Activated naive CD8-positive, alpha-beta T cell treated with anti-CD3 and anti-CD28 coated beads, Interleukin-2, amount 50 U/mL, for 16 hours (primary cell): ENCODE data around the gene KCNH1.

ENCODE experiments used
- DNase-seq: peaks from one replicate; pipeline ENCODE4 v3.0.0-alpha.2; 2020; ENCODE audit warnings: low read depth, low spot score

The KCNH1 gene

GRCh38 chr1:210866532-210866931 is 267.4 kb downstream of the KCNH1 start:
- no peak for DNase-seq

GRCh38 chr1:210857705-210858104 is 276.2 kb downstream of the KCNH1 start:
- no peak for DNase-seq

- no peak for DNase-seq
Measured at GRCh38 chr1:210857146-210857663, 276.7 kb downstream of the KCNH1 start.

GRCh38 chr1:210855440-210855839 is 278.5 kb downstream of the KCNH1 start:
- no peak for DNase-seq

- no peak for DNase-seq
Measured at GRCh38 chr1:210853276-210853675, 280.7 kb downstream of the KCNH1 start.

GRCh38 chr1:210850556-210850955 is 283.4 kb downstream of the KCNH1 start:
- DNase-seq: no peak

- no peak for DNase-seq
Measured at GRCh38 chr1:210848474-210848873, 285.5 kb downstream of the KCNH1 start.

- DNase-seq: no peak
Measured at GRCh38 chr1:210841926-210842625, 291.9 kb downstream of the KCNH1 start.

GRCh38 chr1:210830034-210831028 is 303.6 kb downstream of the KCNH1 start:
- no peak for DNase-seq

- no peak for DNase-seq
Measured at GRCh38 chr1:210828996-210829596, 304.9 kb downstream of the KCNH1 start.

- DNase-seq: no peak
Measured at GRCh38 chr1:210827481-210827880, 306.5 kb downstream of the KCNH1 start.

GRCh38 chr1:210826686-210827085 is 307.3 kb downstream of the KCNH1 start:
- no peak for DNase-seq

- DNase-seq: no peak
Measured at GRCh38 chr1:210822932-210823331, 311.0 kb downstream of the KCNH1 start.

GRCh38 chr1:210822241-210822640 is 311.7 kb downstream of the KCNH1 start:
- no peak for DNase-seq

- no peak for DNase-seq
Measured at GRCh38 chr1:210821615-210822014, 312.3 kb downstream of the KCNH1 start.

- DNase-seq: no peak
Measured at GRCh38 chr1:210819266-210819665, 314.7 kb downstream of the KCNH1 start.

- no peak for DNase-seq
Measured at GRCh38 chr1:210817385-210818275, 316.3 kb downstream of the KCNH1 start.

GRCh38 chr1:210815641-210816550 is 318.1 kb downstream of the KCNH1 start:
- DNase-seq: no peak

- no peak for DNase-seq
Measured at GRCh38 chr1:210814382-210815123, 319.4 kb downstream of the KCNH1 start.
